HG03565 (cell line): ENCODE data around the gene PTGES3.
"Not testable (repeated sequence)": the region's sequence is repeated elsewhere in the genome, so short reads cannot be mapped to it uniquely, and the experiment has no call there.

Experiments used
- ATAC-seq: cut with Tn5 transposase; IDR thresholded peaks from one replicate; pipeline ENCODE4 v1.9.1; 2021; ENCODE audit warnings: mild to moderate bottlenecking, moderate library complexity; ENCODE audit not compliant: unreplicated experiment

Gene PTGES3, protein sequence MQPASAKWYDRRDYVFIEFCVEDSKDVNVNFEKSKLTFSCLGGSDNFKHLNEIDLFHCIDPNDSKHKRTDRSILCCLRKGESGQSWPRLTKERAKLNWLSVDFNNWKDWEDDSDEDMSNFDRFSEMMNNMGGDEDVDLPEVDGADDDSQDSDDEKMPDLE

GRCh38 chr12:56688129-56688845 lies at the start of gene PTGES3:
Gene PTGES3, minus strand, starts transcription at chr12:56688284. Its CDS starts 285 bp downstream, at chr12:56687999.
- peak; percentile 47 for ATAC-seq

- ATAC-seq = no peak
Measured at GRCh38 chr12:56728139-56728861, 40.2 kb upstream of the PTGES3 start.

DNA sequence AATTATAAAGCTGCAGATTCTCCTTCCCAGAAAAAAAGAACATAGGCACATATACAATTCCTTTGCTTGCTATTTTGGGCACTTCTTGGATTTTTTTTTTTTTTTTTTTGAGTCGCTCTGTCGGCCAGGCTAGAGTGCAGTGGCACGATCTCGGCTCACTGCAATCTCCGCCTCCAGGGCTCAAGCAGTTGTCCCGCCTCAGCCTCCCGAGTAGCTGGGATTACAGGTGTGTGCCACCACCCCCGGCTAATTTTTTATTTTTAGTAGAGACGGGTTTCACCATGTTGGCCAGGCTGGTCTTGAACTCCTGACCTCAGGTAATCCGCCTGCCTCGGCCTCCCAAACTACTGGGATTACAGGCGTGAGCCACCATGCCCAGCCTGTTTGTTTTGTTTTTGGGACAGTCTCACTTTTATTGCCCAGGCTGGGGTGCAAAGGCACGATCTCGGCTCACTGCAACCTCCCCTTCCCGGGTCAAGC lies 38.2 kb upstream of the PTGES3 start:
- not testable (repeated sequence) for ATAC-seq

GRCh38 chr12:56725723-56726102 lies 37.6 kb upstream of the PTGES3 start:
- no peak for ATAC-seq

DNA sequence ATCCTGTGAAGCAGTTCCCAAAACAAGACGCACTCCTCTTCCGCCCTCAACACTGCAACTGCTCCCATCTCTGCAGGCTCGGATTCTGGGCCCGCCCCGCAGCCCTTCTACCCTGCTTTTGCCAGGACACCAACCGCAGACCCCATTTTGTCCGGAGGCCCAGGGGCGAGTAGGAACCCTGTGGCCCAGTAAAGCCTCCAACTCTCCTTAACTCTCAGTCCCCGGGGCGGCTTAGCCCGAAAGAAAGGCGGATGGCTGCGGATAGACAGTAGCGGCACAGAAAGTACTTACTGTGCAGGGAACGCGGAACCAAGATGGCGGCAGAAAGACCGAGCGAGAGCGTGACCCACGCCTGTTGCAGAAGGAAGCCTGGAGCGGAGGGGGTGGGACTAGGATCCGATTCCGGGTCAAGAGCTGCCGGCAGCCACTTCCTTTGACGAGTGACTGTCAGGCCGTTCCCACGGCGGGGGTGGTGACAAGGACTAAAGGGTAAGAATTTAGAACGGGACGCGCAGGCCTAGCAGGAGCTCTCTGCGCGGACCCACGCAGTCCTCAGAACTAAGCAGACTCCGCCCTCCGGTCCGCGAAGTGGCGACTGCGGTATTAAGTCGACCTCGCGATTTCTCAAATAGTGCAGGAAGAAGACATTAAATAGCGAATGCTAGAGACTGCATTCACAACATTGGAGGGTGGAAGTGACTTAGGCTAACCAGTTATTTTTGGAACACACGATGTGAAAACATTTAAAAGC lies 37.1 kb upstream of the PTGES3 start, which contains the start of gene NACA:
NACA (minus strand) TSS at position 328 of the 751 bp plus-strand sequence. CDS start 778 bp downstream, outside the sequence.
- peak; percentile 93 for ATAC-seq

DNA sequence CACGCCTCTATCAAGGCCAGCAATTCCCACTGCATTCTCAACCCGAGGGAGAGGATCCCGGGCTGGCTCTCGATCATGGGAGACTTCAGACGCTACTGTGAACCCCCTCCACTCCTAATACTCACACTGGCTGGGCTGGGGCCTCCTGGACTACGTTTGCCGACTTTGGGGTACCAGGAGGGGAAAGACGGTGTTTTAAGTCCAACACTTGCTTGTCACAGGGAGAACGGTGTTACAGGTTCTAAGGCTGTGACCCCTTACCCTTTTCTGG lies 36.6 kb upstream of the PTGES3 start:
- no peak for ATAC-seq

DNA sequence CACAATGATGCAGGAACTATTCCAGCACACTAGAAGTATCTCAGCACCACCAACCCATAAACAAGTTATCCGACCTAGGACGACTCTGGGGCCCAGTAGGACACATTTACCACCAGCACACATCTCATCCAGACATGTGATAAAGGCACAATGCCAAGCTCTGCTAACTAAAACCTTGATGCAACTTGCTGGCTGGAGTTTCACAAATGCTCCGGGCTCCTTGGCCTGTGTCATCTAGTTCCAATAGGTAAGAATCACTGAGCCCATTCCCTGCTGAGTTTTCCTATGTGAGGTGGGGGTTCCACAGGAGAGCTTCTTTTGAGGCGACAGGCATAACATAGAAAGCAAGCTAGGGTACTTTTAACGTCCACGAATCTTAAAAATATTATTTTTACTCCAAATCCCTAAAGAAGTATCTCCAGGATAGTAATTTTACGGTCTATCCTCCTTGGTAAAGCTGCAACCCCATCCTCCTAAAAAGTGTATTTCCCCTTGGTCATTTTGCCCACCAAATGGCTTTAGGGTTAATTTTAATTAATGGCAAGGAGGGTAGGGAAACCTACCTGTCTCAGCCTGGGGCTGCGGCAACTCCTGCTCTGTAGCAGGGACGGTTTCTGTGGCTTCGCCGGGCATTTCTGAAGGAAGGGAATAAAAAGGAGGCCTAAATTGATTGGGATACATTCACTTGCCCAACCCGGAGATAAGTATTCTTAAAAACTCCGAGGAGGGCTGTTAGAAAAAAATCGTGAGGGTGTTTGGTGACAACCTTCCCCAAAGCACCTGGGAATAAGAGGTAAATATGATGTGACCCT lies 36.0 kb upstream of the PTGES3 start:
- no peak for ATAC-seq

DNA sequence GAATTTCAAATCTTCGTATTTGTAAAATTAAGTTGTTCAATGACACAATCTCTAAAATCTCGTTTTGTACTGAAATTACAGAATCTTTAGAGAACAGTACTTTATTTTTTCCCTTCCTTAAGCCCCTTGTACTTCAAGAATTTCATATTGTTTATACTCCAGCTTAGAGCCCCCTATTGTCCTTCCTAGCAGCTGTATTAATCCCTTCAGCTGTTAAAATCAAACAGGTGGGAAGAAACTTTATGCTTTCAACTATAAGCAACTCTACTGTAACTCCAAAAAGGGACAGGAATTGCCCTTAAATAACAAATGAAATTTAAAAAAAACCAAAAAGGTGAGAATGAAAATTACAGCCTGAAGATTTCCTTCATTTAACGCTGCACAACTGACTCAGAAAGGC lies 35.3 kb upstream of the PTGES3 start:
- no peak for ATAC-seq

GRCh38 chr12:56722832-56723231 lies 34.7 kb upstream of the PTGES3 start:
- ATAC-seq = no peak

GRCh38 chr12:56721721-56722120 lies 33.6 kb upstream of the PTGES3 start:
- no peak for ATAC-seq

DNA sequence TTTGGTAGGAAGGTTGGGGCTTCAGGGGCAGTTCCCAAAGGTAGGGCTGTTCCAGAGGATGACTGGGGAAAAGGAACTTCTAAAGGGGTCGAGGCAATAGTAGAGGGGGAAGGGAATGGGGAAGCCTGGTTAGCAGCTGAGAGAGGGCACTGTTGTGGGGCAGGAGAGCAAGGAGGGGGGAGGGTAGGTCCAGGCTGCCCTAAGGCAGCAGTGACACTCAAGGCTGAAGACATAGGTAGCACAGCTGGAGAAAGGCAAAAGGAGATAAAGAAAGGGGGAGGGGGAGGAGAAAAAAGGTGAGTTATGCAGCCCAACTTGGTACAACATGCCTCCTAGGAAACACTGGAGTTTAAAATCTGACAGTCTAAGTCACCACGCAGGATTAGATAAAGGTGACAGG lies 33.1 kb upstream of the PTGES3 start:
- no peak for ATAC-seq

- ATAC-seq = no peak
Measured at GRCh38 chr12:56720731-56721151, 32.7 kb upstream of the PTGES3 start.

- ATAC-seq = no peak
Measured at GRCh38 chr12:56719056-56719455, 31.0 kb upstream of the PTGES3 start.

GRCh38 chr12:56718636-56719035 lies 30.6 kb upstream of the PTGES3 start:
- ATAC-seq = no peak

- no peak for ATAC-seq
Measured at GRCh38 chr12:56718149-56718548, 30.1 kb upstream of the PTGES3 start.

GRCh38 chr12:56716933-56717880 lies 29.1 kb upstream of the PTGES3 start:
- no peak for ATAC-seq

- no peak for ATAC-seq
Measured at GRCh38 chr12:56716458-56716857, 28.4 kb upstream of the PTGES3 start.

- no peak for ATAC-seq
Measured at GRCh38 chr12:56715798-56716197, 27.7 kb upstream of the PTGES3 start.

- no peak for ATAC-seq
Measured at GRCh38 chr12:56714431-56714929, 26.4 kb upstream of the PTGES3 start.
